B cell (primary cell): ENCODE results near the gene RNU5B-1. TPM values are rescaled to one million over a fixed set of nuclear protein-coding genes. Genes with fewer than 3 reads are reported as not detected.

Source experiments
- ATAC-seq: fragments of 200-7000 bp; cut with Tn5 transposase; one replicate; pipeline ENCODE4 v1.10.0; 2021; ENCODE audit warnings: low read depth, mild to moderate bottlenecking, moderate number of reproducible peaks, moderate library complexity
- CTCF ChIA-PET: fragments of 350-600 bp; sonication (Branson Sonifier 250); formaldehyde crosslinking; loops from one replicate; lab custom pipeline; 2021; ENCODE audit warnings: antibody characterized with exemption, inconsistent platforms; lab: Charles Lee
- POLR2A ChIA-PET: fragments of 350-600 bp; sonication (Branson Sonifier 250); formaldehyde crosslinking; loops from one replicate; lab custom pipeline; 2021; ENCODE audit warnings: antibody characterized with exemption; lab: Charles Lee
- DNase-seq: peaks from one replicate; pipeline ENCODE4 v3.0.0; 2013
- H2AFZ ChIP-seq: 2 replicates; pipeline ENCODE4 v1.6.1; 2012; ENCODE audit warnings: mild to moderate bottlenecking, low read depth, low read length; ENCODE audit not compliant: insufficient read depth, poor library complexity, severe bottlenecking
- H3K27ac ChIP-seq, 2 donors: 1 replicate in 1 of 2; 2 replicates in 1 of 2; pipeline ENCODE4 v1.5.1; 2012 to 2013; ENCODE audit warnings: low read length in 2 of 2, mild to moderate bottlenecking in 2 of 2, moderate library complexity in 1 of 2
- H3K27me3 ChIP-seq, 4 experiments: fragments of 200-600 bp in 1 of 4; sonication (generic) in 1 of 4; replicated peaks in 1 of 4; 1 replicate in 2 of 4; 2 replicates in 2 of 4; pipeline versions ENCODE4 v1.6.1 to v1.7.0; 2013 to 2016; ENCODE audit warnings: low read length in 3 of 4, mild to moderate bottlenecking in 2 of 4, mixed read lengths in 1 of 4, moderate library complexity in 1 of 4; ENCODE audit not compliant: insufficient read depth in 4 of 4, control insufficient read depth in 3 of 4; ENCODE audit errors: control extremely low read depth in 1 of 4
- H3K36me3 ChIP-seq, 2 experiments: replicated peaks in 1 of 2; 1 replicate in 1 of 2; 2 replicates in 1 of 2; pipeline versions ENCODE4 v1.6.1 to v1.7.1; 2013; ENCODE audit warnings: low read length in 1 of 2; ENCODE audit not compliant: insufficient read depth in 2 of 2, control insufficient read depth in 1 of 2; ENCODE audit errors: control extremely low read depth in 1 of 2, extremely low read depth in 1 of 2
- H3K4me1 ChIP-seq, 2 donors: fragments of 200-600 bp in 1 of 2; sonication (generic) in 1 of 2; 1 replicate in 1 of 2; 2 replicates in 1 of 2; pipeline versions ENCODE4 v1.5.1 to v1.6.1; 2013 to 2017; ENCODE audit warnings: low read length in 2 of 2; ENCODE audit not compliant: control insufficient read depth in 2 of 2, insufficient read depth in 2 of 2
- H3K4me2 ChIP-seq: replicated peaks from 2 replicates; pipeline ENCODE3; 2012; ENCODE audit warnings: mild to moderate bottlenecking, low read depth, low read length; ENCODE audit not compliant: poor library complexity, severe bottlenecking
- H3K4me3 ChIP-seq, 5 experiments: fragments of 200-600 bp in 1 of 5; sonication (generic) in 1 of 5; 1 replicate in 3 of 5; 2 replicates in 2 of 5; pipeline versions ENCODE4 v1.5.1 to v1.7.0; 2011 to 2016; ENCODE audit warnings: low read length in 4 of 5, mild to moderate bottlenecking in 4 of 5, low read depth in 2 of 5, control low read depth in 1 of 5, moderate library complexity in 1 of 5; ENCODE audit not compliant: insufficient read depth in 1 of 5; ENCODE audit errors: control extremely low read depth in 1 of 5, extremely low read depth in 1 of 5
- H3K79me2 ChIP-seq: fragments of 200-600 bp; sonication (generic); one replicate; pipeline ENCODE4 v1.6.0; 2016; ENCODE audit warnings: low read length; ENCODE audit not compliant: control insufficient read depth, insufficient read depth
- H3K9ac ChIP-seq: fragments of 200-600 bp; sonication (generic); 2 replicates; pipeline ENCODE4 v1.6.1; 2017; ENCODE audit warnings: mild to moderate bottlenecking, low read length, moderate library complexity
- H3K9me3 ChIP-seq, 3 donors: one replicate each; pipeline versions ENCODE4 v1.6.1 to v1.7.1; 2013; ENCODE audit warnings: low read length in 2 of 3; ENCODE audit not compliant: control insufficient read depth in 2 of 3, insufficient read depth in 1 of 3; ENCODE audit errors: control extremely low read depth in 1 of 3
- H4K20me1 ChIP-seq: 2 replicates; pipeline ENCODE4 v1.6.0; 2012; ENCODE audit warnings: mild to moderate bottlenecking, low read length; ENCODE audit not compliant: insufficient read depth, control insufficient read depth, poor library complexity, severe bottlenecking
- H3K27ac Mint-ChIP-seq: one replicate; pipeline ENCODE4 v1.8.0; 2021; ENCODE audit warnings: mixed read lengths
- H3K27me3 Mint-ChIP-seq: one replicate; pipeline ENCODE4 v1.8.0; 2021; ENCODE audit warnings: mixed read lengths
- H3K4me1 Mint-ChIP-seq: one replicate; pipeline ENCODE4 v1.8.0; 2021; ENCODE audit warnings: mixed read lengths
- H3K4me3 Mint-ChIP-seq: one replicate; pipeline ENCODE4 v1.8.0; 2021; ENCODE audit warnings: mixed read lengths
- H3K9me3 Mint-ChIP-seq: one replicate; pipeline ENCODE4 v1.8.0; 2022; ENCODE audit warnings: mixed read lengths; ENCODE audit not compliant: insufficient read depth
- CTCF ChIP-seq: fragments of 200-600 bp; IDR thresholded peaks from one replicate; pipeline ENCODE4 v1.8.0; 2022; ENCODE audit warnings: antibody characterized with exemption, mild to moderate bottlenecking
- EZH2 ChIP-seq: IDR thresholded peaks from 2 replicates; pipeline ENCODE4 v1.6.1; 2012; ENCODE audit warnings: borderline replicate concordance, low read depth, mild to moderate bottlenecking, moderate library complexity, low read length; ENCODE audit not compliant: insufficient read depth, poor library complexity, severe bottlenecking
- WGBS: methylation state at CpG from one replicate; pipeline ENCODE4 v1.1.5; 2013; ENCODE audit warnings: missing lambda C conversion rate; ENCODE audit not compliant: insufficient coverage; 5-methylcytosine and 5-hydroxymethylcytosine counted together
- intact Hi-C: fragments of 100-400 bp; cut with micrococcal nuclease; formaldehyde crosslinking; loops from one replicate; pipeline ENCODE4 v1.10.0; 2022
- polyA plus RNA-seq: library from polyadenylated mRNA; depleted of rRNA; stranded (reverse); fragments of >200 nt; gene quantifications from 2 replicates; pipeline ENCODE4 v1.2.3, GENCODE V29; 2012
- total RNA-seq, 2 donors: library from RNA; stranded (reverse); fragments of 120-200 nt in 1 of 2; gene quantifications; 1 replicate in 1 of 2; 2 replicates in 1 of 2; pipeline versions ENCODE4 v1.2.3 to v1.2.4, GENCODE V29; 2013 to 2022

The RNU5B-1 gene
- total and polyA plus RNA-seq, 2 donors (not counting 1 experiment from before 2014, with no cell fraction given) = 21.7 TPM; not detected in 1

DNA sequence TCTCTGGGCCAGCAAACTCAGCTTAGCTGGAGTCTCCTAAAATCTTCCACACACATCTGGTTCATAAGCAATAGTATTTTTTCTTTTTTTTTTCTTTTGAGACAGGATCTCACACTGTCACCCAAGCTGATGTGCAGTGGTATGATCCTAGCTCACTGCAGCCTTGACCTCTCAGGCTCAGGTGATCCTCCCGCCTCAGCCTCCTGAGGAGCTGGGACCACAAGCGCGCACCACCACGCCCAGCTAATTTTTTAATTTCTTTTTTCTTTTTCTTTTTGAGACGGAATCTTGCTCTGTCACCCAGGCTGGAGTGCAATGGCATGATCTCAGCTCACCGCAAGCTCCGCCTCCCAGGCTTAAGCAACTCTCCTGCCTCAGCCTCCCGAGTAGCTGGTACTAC is 34.3 kb downstream of the RNU5B-1 start:
- ChIA-PET CTCF (no interaction called here), POLR2A (no interaction called here)
- 95% methylated on average over 7 of the region's 8 CpGs for WGBS
- Histone ChIP-seq H3K4me3 (no peak overlapping the region), H3K79me2 (no peaks in the 10 kb centered on the region), H3K27me3 (peaks cover 0 to 22% (median 5%) of the 10 kb centered on the region in 4 experiments), H3K27ac (no peak overlapping the region), H3K4me1 (peaks cover 14 to 22% of the 10 kb centered on the region in 2 donors), H3K36me3 (no peaks in the 10 kb centered on the region), H3K4me2 (no peak overlapping the region), H3K9me3 (no peaks in the 10 kb centered on the region), H4K20me1 (no peaks in the 10 kb centered on the region), H3K9ac (no peak overlapping the region), H2AFZ (no peak overlapping the region)
- DNase-seq (no peak), ATAC-seq (no peak)
- intact Hi-C loops = no loop called here
- Mint-ChIP-seq H3K4me3 (no peak overlapping the region), H3K27me3 (peaks cover 45% of the 10 kb centered on the region), H3K4me1 (peaks cover 18% of the 10 kb centered on the region), H3K9me3 (no peaks in the 10 kb centered on the region), H3K27ac (no peak overlapping the region)
- TF ChIP-seq CTCF (no peak), EZH2 (no peak)

GRCh38 chr15:65339416-65339815 is 34.9 kb downstream of the RNU5B-1 start:
- CTCF ChIA-PET = no interaction called here

More at GRCh38 chr15:65339416-65339815, 34.9 kb downstream of the RNU5B-1 start:
- Histone ChIP-seq H3K4me3 (no peak overlapping the region), H2AFZ (no peak overlapping the region), H3K27me3 (peaks cover 0 to 28% (median 5%) of the 10 kb centered on the region in 4 experiments), H3K79me2 (no peaks in the 10 kb centered on the region), H3K36me3 (no peaks in the 10 kb centered on the region), H3K9ac (no peak overlapping the region), H3K27ac (no peak overlapping the region), H4K20me1 (no peaks in the 10 kb centered on the region), H3K9me3 (no peaks in the 10 kb centered on the region), H3K4me2 (no peak overlapping the region), H3K4me1 (peaks cover 14 to 22% of the 10 kb centered on the region in 2 donors)
- Mint-ChIP-seq H3K4me3 (no peak overlapping the region), H3K9me3 (no peaks in the 10 kb centered on the region), H3K4me1 (peaks cover 18% of the 10 kb centered on the region), H3K27ac (no peak overlapping the region), H3K27me3 (peaks cover 48% of the 10 kb centered on the region)
- intact Hi-C loops = no loop called here
- no peak for ATAC-seq
- POLR2A ChIA-PET = no interaction called here
- TF ChIP-seq EZH2 (no peak), CTCF (no peak)
- 69% methylated on average over 6 of the region's 6 CpGs for WGBS
- DNase-seq = no peak
